ENCODE data around the gene ICE2.

ICE2 gene

GRCh38 chr15:60391722-60392315, 87.1 kb downstream of the ICE2 start:
- DNase-seq (ENCODE audit: extremely low read depth in 1 of 2, low read depth in 1 of 2): no peak

GRCh38 chr15:60390871-60391501, 88.0 kb downstream of the ICE2 start:
- DNase-seq (ENCODE audit: extremely low read depth in 1 of 2, low read depth in 1 of 2): no peak

DNA sequence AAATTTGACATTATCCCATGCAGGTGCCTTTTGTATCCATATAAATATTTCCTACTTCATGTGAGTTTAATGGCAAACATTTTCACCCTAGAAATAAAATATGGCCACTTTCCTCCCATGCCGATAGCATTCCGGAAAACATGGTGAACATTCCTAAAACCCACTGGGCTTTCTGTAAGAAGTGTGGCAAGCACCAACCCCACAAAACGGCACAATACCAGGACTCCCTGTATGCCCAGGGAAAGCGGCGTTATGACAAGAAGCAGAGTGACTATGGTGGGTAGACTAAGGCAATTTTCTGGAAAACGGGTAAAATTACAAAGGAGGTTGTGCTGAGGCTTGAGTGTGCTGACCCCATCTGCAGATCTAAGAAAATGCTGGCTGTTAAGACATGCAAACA, 88.7 kb downstream of the ICE2 start:
- DNase-seq (ENCODE audit: extremely low read depth in 1 of 2, low read depth in 1 of 2): no peak

GRCh38 chr15:60389261-60390077, 89.5 kb downstream of the ICE2 start:
- DNase-seq (ENCODE audit: extremely low read depth in 1 of 2, low read depth in 1 of 2): no peak

DNA sequence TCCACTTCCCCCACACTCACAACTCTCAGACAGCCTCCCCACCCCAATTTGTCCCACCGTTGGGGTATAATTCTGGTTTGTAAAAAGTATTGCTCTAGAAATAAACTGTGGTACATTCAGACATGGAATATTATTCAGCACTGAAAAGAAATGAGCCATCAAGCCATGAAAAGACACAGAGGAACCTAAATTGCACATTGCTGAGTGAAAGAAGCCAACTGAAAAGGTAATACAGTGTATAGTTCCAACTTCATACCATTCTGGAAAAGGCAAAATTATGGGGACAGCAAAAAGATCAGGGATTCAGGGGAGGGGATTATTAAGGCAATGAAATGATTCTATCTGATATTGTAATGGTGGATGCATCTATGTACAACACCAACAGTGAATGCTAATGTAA, 91.6 kb downstream of the ICE2 start:
- no peak for DNase-seq (ENCODE audit: extremely low read depth in 1 of 2, low read depth in 1 of 2)

DNA sequence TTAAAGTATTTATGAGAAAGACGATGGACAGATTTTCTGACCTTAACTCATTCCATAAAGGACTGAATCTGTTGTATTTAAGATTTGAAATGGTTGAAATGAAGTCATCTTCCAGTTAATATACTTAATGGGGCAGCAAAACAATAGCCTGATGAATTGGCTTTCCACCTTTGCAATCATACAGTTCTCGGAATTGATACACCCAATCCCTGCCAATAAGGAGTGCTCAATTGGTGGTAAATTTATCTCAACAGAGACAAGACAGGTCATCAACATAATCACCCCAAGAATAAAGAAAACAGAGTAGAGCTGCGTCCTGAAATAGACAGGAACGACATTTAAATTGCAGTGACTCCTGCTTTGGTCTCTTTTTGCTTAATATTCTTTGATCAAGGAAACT, 92.3 kb downstream of the ICE2 start:
- DNase-seq (ENCODE audit: extremely low read depth in 1 of 2, low read depth in 1 of 2): no peak

DNA sequence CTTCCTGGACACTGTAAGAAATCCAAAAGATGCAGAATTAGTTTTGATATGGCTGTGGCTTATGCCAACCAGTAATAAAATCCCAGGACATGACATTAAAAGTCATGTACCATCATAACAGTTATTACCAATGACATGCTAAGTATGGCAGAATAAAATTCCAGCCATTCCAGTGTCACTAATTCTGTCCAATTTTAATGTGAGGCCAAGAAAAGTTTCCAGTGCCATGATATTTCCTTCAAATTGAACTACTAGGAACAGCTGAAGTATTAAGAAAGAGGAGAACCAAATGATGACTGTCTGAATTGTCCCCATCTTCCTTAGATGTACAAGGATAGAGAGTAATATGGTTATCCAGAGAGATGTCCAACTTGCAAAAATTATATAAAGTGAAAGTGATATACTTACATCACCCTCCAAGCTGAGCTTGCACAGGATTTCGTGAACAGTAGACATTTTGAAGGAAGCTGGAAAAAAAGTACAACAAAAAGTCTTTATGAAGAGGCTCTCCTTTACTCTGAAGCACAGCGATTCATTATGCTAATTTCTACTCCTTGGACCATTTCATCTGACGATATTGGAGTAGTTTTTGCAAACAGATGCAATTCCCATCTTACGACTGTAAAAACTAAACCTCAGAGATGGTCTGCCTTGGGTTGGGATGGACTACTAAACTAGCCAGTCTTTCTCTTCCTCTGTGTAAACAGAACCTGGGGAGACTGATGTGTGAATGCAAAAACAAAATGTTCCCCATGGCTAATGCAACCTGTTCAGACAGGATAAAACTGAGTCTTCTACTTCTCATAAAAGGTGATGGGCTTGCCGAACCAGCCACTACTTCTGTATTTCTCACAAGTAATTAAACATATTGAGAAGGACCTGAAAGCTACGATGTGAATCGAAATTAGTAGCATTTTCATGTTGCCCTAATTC, 93.1 kb downstream of the ICE2 start:
- DNase-seq (ENCODE audit: extremely low read depth in 1 of 2, low read depth in 1 of 2): no peak

DNA sequence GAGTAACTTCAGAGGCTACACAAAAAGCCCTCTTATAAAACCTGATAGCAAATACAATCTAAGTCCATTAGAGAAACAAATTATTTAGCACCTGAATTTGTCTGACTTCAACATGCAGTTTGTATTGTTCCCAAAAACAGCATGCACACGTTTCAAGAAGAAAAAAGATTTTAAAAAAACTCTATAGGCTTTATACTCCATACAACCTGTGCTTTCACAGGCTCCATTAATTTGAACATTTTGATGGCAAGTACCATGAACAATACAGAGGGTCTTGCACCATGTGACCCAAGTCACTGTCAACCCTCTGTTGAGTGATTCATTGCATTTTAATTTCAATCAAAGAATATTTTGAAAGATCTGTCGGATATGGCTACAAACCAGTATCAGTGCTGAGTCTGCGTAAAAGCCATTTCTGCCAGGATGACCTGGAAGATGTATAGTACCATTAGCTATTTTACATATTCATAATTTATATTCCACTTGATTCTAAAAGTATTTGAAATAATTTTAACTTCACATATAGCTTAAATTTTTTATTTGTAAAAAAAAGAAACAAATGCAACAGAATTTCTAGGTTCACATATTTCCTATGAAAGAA, 94.3 kb downstream of the ICE2 start:
- DNase-seq (ENCODE audit: extremely low read depth in 1 of 2, low read depth in 1 of 2): no peak

DNA sequence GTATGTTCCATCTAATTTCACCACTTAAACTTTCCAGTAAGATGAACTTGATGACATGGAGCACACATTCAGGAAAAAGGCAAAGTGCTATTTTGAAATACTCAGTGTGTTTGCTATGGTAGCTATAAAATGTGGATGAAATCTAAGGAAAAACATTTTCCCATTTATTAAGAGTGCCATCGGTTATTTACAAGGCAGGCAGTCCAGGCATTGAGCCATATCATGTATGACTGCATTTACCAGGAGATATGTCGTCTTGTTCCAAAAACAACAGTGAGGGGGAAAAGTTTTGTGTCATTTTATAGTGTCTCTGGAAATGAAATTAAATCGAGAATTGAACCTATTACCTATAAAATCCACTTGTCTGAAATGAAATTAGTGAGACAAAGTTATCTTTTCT, 94.9 kb downstream of the ICE2 start:
- no peak for DNase-seq (ENCODE audit: extremely low read depth in 1 of 2, low read depth in 1 of 2)

DNA sequence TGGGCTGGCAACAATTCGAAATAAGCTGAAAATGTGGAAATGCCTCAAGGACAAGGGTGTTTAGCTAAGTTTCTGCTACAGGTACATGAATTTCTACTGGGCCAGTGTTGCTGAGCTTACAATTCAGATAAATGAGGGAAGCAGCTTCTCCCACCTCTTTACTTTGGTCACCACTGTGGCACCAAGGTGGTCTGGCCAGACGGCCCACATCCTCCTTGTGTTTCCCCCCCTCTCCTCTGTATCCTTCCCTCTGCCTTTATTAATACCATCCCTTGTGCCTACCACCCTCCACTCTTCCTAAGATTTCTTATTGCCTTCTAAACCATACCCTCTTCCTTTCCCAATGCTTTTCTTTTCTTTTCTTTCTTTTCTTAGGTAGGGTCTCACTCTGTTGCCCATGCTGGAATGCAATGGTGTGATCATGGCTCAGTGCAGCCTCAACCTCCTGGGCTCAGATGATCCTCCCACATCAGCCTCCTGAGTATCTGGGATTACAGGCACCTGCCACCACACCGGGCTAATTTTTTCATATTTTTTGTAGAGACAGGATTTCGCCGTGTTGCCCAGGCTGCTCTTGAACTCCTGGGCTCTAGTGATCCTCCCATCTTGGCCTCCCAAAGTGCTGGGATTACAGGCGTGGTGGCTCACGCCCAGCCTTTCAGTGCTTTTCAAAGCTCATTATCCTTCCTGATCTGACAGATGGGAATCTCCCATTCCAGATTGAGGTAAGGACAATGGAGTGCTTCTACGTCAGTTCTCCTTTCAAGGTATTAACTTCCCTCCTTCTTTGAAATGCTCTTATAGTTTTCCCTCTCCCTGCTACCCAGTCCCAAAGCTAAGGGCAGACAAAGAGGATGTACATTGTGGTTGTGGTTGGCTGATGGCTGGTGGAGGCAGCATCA, 95.9 kb downstream of the ICE2 start:
- DNase-seq (ENCODE audit: extremely low read depth in 1 of 2, low read depth in 1 of 2): no peak

GRCh38 chr15:60381148-60381788, 97.7 kb downstream of the ICE2 start:
- no peak for DNase-seq (ENCODE audit: extremely low read depth in 1 of 2, low read depth in 1 of 2)

- DNase-seq (ENCODE audit: extremely low read depth in 1 of 2, low read depth in 1 of 2): no peak
Observed at GRCh38 chr15:60379525-60380274, 99.2 kb downstream of the ICE2 start.

- no peak for DNase-seq (ENCODE audit: extremely low read depth in 1 of 2, low read depth in 1 of 2)
Observed at GRCh38 chr15:60379185-60379524, 99.8 kb downstream of the ICE2 start.

DNA sequence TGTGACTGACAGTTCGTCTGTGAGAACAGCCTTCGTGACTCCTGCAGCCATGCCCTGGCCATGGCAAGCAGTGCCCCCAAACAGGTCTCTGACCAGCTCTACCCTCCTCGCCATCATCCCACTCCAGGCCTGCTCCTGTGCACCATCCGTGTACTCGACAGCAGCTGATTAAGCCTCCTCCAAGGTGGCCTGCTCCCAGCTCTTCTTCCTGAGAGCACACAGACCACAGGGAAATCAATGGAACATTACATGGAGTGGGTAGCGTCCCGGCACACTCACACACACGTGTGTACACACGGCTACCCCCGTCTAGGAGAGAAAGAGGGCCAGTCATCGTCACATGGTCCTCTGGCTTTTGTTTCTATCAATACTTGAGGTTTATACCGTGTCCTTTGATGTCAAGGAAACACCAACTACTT, 102.3 kb downstream of the ICE2 start:
- no peak for DNase-seq (ENCODE audit: extremely low read depth in 1 of 2, low read depth in 1 of 2)

DNA sequence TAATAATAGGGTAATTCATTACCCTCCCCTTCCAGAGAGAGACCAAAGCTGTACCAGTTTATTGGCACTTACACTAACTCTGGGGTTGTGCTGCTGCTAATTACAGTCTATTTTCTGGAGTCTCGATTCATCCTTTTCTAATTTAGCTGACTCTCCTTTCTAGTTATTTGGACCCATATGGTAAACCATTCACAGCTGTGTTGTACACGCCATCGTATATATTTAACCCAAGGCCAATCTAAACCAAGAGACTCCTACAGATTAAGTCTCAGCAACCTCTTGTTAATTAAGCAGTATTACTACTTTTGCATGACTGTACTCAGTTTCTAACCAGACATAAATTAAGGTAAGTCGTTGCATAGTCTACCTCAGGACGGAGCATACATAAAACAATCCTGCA, 103.6 kb downstream of the ICE2 start:
- DNase-seq (ENCODE audit: extremely low read depth in 1 of 2, low read depth in 1 of 2): no peak

DNA sequence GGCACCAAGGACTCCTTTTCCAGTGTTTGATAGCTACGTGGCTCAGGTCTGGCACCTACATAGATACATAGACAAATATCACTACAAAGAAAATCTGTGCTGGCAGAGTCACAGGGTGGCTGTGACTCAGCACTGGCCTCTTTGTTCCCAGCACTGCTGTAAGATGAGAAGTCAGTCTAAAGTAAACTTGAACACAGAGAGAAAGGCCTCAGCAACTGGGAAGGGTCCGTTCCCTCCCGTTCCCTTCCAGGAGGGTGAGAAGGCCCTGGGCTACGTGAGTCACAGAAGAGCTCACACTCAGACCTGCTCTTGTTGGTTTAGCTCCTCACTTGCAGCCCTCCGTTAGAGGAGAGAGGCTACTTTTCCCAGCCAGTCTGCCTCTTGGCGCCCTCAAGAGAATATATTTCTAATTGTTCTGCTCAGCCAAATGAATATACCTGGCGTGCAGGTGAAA, 104.3 kb downstream of the ICE2 start:
- no peak for DNase-seq (ENCODE audit: extremely low read depth in 1 of 2, low read depth in 1 of 2)

DNA sequence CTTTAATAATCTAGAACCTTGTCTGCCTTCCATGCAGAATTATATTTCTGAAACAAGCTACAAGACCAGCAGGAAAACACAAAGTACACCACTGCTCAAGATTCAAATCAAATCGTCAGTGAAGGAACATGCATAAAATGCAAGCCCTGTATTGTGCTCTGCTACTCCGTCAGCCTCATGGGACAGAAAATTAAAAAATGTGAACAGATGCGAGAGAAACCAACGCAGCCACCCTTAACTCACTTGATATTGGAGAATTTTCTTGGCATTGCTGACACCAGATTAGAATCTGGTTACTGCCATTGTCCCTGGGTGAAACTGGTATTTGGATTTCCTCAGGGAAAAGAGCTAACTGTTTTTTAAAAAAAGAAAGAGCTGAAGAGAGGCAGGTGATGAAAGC, 104.7 kb downstream of the ICE2 start:
- no peak for DNase-seq (ENCODE audit: extremely low read depth in 1 of 2, low read depth in 1 of 2)

DNA sequence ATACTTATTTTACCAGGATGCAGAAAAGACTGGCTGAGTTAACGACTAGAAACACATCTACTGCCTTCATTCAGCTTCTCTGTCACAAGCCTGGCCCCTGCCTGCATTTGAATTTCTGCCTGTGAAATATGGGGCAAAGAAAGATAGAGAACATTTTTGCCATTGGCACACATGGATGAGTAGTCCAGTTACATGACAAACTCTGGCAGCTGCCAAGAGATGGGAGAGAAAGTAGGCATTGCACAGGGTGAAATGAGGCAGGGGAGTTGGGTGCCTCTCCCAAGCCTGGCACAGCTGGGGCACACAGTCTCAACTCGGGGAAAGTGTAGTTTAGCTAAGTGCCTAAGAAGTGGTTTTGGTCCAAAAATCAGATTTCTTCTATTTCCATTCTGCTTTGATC, 105.2 kb downstream of the ICE2 start:
- no peak for DNase-seq (ENCODE audit: extremely low read depth in 1 of 2, low read depth in 1 of 2)

GRCh38 chr15:60373327-60373726, 105.6 kb downstream of the ICE2 start:
- DNase-seq (ENCODE audit: extremely low read depth in 1 of 2, low read depth in 1 of 2): no peak

All from activated CD8-positive, alpha-beta memory T cell treated with anti-CD3 and anti-CD28 coated beads for 1 hour (primary cell).